GM13976 (cell line): ENCODE data around the gene NCSTN.
"Not testable (repeated sequence)": the region's sequence is repeated elsewhere in the genome, so short reads cannot be mapped to it uniquely, and the experiment has no call there.

Experiments
- DNase-seq: peaks from one replicate; pipeline ENCODE4 v3.0.0; 2012; ENCODE audit warnings: low spot score
- in situ Hi-C: fragments of 300-500 bp; cut with MboI; formaldehyde crosslinking; loops from one replicate; pipeline ENCODE4 v1.12.0; 2022; ENCODE audit warnings: low sequenced_read_pairs, mixed read lengths, inconsistent platforms; ENCODE audit not compliant: unreplicated experiment
- TF ChIP-seq, protein P1 (sequence below): IDR thresholded peaks from 2 replicates; pipeline ENCODE4 v1.5.1; 2012; ENCODE audit warnings: borderline replicate concordance, mild to moderate bottlenecking; ENCODE audit not compliant: insufficient read depth; ENCODE audit errors: extremely low read depth, missing control alignments, control extremely low read depth

The NCSTN gene

DNA sequence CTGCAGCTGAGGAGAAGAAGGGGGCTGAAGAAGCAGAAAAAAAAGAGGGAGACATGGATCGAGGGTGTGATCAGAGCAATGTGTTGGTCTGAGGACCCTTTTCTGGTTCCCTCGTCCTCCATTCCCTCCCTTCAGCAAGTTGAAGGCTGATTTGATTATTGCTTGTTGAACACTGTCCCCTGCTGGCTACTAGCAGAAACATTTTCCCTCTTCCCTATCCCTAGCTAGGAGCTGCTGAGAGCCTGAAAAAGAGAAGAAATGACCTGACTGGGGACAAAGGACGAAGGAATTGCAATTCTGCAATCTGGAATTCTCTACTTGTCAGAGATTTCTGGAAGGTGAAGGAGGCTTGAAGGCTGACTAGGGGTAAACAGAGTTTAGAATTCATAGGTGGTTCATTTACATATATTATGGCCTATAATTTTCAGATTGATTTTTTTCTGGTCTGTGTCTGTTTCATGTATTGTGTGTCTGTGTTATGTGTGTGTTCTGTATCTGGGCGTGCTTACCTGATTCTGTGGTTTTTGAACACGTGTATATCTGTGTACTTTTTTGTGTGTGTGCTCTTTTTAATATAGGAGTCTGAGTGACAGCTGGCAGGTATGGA lies 33.4 kb downstream of the NCSTN start:
- peak; percentile 73 for DNase-seq
- in situ Hi-C loops, result loop anchor here (10.0 kb wide), 2 partner anchors 182 to 282 kb away; partner anchors contain the start of genes CASQ1 and IGSF8
- TF ChIP-seq, protein P1, sequence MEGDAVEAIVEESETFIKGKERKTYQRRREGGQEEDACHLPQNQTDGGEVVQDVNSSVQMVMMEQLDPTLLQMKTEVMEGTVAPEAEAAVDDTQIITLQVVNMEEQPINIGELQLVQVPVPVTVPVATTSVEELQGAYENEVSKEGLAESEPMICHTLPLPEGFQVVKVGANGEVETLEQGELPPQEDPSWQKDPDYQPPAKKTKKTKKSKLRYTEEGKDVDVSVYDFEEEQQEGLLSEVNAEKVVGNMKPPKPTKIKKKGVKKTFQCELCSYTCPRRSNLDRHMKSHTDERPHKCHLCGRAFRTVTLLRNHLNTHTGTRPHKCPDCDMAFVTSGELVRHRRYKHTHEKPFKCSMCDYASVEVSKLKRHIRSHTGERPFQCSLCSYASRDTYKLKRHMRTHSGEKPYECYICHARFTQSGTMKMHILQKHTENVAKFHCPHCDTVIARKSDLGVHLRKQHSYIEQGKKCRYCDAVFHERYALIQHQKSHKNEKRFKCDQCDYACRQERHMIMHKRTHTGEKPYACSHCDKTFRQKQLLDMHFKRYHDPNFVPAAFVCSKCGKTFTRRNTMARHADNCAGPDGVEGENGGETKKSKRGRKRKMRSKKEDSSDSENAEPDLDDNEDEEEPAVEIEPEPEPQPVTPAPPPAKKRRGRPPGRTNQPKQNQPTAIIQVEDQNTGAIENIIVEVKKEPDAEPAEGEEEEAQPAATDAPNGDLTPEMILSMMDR, result peak; percentile 92

DNA sequence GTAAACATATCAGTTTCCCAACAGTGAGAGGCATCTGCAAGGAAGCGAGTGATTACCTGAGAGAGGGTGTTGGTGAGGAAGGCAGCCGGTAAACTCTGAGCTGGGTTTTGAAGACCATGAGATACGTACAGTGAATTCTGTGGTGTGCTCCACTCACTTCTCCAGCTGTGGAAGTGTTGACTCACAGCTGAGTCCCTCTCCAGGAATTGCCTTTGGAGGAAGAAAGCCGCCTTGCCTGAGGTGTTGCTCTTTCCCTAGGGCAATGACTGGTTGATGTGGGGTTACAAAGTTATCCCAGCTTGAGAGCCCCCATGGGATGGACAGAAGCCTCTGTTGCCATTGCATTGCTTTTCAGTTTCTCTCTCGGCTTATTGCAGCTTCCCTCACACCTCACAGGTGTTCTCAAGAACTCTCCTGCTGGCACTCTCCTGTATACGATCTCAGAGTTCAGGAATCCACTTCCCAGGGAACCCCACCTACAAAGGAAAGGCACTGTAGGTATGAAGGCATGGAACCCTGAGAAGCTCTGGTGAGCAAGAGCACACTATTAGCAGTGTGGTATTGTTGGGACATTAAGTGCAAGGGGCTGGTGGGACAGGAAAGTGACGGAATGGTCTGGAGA lies 34.5 kb downstream of the NCSTN start:
- TF ChIP-seq, protein P1, result no peak
- DNase-seq, result no peak
- in situ Hi-C loops, result loop anchor here (10.0 kb wide), 2 partner anchors 183 to 283 kb away; partner anchors contain the start of genes CASQ1 and IGSF8

DNA sequence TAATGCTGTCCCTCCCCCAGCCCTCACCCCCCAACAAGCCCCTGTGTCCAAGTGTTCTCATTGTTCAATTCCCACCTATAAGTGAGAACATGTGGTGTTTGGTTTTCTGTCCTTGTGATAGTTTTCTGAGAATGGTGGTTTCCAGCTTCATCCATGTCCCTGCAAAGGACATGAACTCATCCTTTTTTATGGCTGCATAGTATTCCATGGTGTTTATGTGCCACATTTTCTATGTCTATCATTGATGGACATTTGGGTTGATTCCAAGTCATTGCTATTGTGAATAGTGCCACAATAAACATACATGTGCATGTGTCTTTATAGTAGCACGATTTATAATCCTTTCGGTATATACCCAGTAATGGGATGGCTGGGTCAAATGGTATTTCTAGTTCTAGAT lies 41.6 kb downstream of the NCSTN start:
- DNase-seq, in situ Hi-C loops: not testable (repeated sequence)

DNA sequence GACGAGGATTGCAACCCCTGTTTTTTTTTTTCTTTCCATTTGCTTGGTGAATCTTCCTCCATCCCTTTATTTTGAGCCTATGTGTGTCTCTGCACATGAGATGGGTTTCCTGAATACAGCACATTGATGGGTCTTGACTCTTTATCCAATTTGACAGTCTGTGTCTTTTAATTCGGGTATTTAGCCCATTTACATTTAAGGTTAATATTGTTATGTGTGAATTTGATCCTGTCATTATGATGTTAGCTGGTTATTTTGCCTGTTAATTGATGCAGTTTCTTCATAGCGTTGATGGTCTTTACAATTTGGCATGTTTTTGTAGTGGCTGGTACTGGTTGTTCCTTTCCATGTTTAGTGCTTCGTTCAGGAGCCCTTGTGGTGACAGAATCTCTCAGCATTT lies 45.2 kb downstream of the NCSTN start:
- in situ Hi-C loops, DNase-seq: not testable (repeated sequence)

DNA sequence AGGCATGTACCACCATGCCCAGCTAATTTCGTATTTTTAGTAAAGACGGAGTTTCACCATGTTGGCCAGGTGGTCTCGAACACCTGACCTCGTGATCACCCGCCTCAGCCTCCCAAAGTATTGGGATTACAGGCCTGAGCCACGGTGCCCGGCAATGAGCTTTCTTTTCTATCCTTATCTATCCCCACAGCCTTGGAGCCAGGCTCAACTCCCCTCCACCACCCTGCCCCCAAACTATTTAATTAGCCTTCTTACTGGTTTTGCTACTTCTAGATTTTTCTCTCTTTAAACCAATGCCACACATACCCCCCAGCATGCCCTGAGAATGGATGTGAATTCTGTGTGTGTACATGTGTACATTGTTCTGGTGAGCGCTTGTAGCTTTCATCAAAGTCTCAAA lies 51.5 kb downstream of the NCSTN start:
- no peak for DNase-seq
- TF ChIP-seq, protein P1, result no peak
- in situ Hi-C loops, result no loop called here

DNA sequence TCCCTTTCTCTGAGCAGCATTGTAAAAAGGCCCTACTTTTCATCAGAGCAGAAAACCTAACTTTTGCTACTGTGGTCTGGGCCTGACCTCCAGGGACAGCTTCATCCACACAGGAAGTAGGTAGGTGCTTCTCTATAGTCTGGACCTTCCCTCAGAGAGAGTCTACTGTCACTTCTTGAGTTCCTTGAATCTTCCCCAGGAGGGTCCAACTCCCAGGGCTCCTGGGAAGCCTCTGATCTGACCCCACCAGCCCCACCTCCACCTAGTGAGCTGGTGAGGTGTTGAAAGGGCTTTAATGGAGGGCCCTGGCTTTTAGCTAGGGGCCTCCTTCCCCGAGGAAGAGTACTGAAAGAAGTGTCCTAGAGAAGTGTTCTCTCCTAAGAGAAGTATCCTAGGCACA lies 54.5 kb downstream of the NCSTN start:
- TF ChIP-seq, protein P1, result no peak
- in situ Hi-C loops, result no loop called here

DNA sequence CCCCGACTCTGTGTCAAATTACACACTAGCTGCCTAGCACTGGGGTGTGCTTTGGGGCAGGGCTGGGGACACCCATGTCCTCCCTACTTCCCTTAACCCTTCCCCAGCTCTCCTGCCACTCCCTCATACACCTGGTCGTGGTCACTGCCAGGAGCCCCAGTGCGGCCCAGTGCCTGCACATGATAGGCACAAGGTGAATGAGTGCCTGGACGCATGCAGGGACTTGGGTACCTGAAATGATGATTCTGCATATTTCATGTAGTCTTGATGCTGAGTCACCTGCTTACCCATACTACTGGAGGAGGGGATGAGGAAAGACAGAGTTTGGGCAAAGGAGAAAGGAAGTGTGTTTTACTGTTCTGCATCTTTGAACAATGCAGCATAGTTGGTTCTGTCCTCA lies 55.6 kb downstream of the NCSTN start:
- in situ Hi-C loops, result no loop called here
- TF ChIP-seq, protein P1, result no peak
- DNase-seq, result no peak

More for the DNA sequence above, 54.5 kb downstream of the NCSTN start:
- DNase-seq, result no peak
